DMS153 treated with DMSO at 0.1 percent for 48 hours (cell line): ENCODE data around the gene RORB.

ENCODE experiments used
- DNase-seq: peaks from one replicate; lab custom pipeline; 2025; ENCODE audit not compliant: unreplicated experiment; lab: John Stamatoyannopoulos, UW

Gene RORB

DNA sequence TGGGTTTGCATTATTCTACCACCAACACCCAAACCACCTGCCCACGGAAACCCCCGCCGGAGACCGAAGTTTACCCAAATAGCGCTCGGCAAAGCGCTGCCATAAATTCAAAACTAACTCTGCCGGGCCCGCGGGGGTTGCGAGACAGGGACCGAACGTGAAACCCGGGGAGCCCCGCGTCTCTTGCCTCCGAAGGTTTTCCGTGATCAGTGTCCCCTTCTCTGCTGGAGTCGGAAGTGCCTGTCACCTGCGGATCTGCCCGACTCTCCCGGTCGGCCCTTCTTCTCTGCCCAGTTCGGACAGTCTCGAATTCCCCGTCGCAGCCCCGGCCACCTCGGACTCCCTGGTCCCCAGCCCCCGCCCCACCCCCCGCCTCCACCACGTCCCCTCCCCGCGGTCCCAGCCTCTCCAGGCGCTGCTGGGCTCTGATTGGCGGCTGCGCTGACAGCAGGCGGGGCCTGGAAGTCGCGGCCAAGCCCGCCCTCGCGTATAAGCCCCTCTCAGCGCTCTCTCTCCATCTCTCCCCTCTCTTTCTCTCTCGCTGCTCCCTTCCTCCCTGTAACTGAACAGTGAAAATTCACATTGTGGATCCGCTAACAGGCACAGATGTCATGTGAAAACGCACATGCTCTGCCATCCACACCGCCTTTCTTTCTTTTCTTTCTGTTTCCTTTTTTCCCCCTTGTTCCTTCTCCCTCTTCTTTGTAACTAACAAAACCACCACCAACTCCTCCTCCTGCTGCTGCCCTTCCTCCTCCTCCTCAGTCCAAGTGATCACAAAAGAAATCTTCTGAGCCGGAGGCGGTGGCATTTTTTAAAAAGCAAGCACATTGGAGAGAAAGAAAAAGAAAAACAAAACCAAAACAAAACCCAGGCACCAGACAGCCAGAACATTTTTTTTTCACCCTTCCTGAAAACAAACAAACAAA is at the start of gene RORB:
Gene RORB, plus strand, starts transcription at position 517 of the 929 bp plus-strand sequence. CDS start 642 bp downstream, outside the sequence.
- peak; percentile 14 for DNase-seq

DNA sequence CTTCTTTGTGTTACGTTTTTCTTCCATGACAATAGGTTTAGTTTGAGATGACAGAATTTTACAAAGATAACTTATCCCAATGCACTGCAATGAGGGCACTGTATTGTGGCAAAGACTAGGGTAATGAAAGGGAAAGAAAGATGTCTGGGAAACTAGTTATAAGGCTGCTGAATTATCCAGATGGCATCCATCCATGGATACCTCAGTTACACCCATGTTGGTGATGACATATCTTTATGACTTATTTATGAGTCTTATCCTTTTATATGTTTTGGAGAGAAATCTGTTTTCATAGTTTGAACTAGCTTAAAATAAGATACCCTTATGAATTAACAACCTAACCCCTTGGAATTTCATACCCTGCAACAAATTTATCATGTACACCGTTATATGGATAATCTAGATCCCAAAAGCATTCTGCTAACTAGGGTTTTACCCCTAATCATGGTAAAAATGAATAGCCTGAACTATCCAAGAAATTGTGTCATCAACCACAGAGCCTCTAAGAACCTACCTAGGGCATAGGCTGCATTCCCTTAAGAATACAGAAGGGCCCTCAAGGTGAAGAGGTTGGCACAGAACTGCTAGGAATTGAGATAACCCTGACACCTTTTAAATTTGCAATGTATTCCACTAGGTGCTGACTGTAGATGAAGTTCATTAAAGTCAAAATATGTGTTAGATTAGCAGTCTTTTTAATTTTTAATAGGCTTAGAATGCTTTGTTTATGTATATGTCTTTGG is 49.5 kb upstream of the RORB start:
- no peak for DNase-seq

DNA sequence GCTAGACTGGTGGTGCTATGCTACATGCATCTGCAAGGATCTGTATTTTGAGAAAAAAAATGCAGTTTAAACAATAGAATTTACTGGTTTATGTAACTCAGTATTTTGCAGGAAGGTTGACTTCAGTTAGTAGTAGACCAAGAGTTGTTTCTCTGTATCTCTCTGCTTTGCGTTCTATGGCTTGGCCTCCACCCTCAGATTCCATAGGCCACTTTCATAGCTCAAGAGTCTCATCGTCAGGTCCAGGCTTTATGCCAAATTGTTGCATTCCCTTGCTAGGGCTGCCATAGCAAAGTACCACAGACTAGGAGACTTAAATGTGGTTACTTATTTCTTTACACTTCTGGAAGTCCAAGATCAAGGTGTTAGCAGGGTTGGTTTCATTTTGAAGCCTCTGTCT is 48.1 kb upstream of the RORB start:
- DNase-seq, result no peak

DNA sequence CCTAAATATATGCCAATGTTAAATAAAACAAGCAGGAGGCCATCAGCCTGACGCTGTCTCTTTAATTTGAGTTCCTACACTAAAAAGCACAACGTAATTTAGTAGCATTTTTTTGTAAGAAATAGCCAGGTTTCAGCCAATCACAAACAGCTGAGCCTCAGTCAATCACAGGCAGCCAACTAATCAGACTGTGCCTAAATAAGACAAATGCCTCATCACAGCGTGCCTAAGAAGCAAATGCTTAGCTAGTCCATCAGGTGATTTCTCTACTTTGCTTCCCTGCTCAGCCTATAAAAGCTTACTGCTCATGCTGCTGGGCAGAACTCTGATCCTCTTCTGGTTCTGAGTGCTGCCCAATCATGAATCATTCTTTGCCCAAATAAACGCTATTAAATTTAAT is 38.3 kb upstream of the RORB start:
- no peak for DNase-seq

DNA sequence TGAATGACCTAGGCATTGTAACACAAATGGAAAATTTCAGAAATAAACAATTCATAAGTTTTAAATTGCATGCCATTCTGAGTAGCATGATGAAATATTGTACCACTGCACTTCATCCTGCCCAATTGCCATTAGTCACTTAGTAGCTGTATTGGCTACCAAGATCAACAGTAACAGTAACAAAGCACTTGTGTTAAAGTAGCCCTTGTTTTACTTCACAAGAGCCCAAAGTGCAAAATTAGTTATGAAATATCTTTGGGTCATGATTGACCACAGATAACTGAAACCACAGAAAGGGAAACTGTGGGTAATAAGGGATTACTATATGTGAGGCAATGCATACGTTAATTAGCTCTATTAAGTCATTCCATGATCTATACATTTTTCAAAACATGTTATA is 33.3 kb upstream of the RORB start:
- DNase-seq, result no peak

DNA sequence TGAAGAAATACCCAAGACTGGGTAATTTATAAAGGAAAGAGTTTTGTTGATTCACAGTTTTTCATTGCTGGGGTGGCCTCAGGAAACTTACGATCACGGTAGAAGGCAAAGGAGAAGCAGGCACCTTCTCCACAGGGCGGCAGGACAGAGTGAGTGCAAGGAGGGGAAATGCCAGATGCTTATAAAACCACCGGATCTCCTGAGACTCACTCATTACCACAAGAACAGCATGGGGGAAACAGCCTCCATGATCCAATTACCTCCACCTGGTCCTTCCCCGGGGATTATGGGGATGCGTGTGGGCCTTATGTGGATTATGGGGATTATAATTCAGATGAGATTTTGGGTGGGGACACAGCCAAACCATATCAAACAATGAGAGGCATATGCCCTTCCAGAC is 18.5 kb upstream of the RORB start:
- DNase-seq, result no peak

DNA sequence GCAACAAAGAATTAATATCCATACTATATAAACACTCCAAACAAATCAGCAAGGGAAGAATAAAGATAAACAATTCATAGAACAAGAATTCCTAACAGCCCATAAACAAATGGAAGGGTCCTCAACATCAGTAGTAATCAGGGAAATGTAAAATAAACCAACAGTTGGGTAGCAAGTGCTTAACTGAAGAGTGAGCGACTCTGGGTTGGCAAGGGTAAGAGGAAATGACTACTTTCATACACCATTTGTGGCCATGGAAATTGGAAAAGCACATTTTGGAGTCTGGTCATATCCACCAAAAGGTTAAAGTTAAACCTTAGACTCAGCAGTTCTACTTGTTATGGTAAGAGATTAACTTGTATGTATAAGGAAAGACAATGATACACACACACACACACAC is 17.4 kb upstream of the RORB start:
- DNase-seq, result no peak

DNA sequence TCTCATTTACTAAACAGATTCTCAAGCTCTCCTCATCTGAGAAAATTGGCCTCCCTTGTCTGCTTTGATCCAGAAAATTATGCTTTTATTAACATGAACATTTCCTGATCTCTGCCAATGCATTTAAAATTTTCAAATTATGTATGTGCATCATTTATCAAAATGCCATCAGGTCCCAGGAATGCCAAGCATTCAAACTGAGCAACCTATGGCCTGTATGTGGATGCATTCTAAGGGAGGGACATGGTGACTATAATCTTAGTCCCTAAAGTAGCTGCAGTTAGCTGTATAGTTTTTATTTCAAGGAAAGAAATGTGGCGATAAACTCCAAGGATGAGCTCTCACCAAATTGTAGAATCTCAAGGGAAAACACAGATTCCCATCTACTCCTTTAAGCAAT is 9.7 kb upstream of the RORB start:
- no peak for DNase-seq

DNA sequence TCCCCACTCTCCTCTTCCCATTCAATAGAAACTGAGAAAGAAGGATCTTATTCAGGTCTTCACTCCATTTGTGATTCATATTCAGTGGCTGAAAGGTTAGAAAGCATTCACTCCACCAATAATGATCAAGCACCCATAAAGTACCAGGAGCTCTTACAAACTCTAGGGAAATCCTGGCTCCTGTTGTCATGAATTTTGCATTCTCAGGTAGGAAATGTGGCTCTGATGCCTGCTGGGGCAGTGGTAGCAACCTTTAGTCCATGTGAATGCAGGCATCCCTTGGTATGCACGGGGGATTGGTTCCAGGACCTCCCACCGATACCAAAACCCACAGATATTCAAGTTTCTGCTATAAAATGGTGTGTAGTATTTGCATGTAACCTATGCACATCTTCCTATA is 3.6 kb upstream of the RORB start:
- DNase-seq, result no peak

DNA sequence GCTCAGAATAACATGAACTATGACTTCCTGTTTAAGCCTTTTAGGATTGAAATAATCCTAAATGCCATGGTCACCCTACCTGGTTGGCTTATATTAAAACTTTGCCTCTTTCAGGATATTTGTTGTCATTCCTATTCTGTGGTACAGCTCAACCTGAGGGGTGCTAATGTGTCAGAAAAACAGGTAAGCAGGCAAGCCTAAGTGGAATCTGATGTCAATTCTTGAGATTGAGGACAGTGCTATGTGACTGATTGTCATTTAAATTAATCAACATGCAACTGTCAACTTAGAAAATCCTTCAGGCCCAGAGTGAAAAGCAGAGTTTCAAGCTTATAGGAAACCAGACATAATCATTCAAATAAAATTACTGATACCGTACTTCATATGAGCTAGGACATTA is 2.6 kb upstream of the RORB start:
- no peak for DNase-seq

DNA sequence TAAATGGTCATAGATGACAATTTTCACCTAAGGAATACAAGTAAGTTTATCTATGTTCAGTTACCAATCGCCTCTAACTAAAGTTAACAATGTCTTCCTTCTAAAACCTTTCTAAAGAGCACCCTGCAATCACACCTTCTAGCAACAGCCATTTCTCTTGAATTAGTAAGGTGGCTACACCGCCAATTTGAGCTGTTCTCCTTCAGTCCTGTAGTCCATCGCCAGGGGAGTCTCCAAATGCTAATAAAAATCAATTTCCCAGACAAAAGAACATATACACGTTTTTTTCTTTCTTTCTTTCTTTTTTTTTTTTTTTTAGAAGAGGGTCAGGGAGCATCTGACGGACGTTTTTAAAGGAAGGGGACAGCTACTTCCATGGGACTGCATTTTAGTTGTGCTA is 729 bp upstream of the RORB start:
- DNase-seq, result no peak

DNA sequence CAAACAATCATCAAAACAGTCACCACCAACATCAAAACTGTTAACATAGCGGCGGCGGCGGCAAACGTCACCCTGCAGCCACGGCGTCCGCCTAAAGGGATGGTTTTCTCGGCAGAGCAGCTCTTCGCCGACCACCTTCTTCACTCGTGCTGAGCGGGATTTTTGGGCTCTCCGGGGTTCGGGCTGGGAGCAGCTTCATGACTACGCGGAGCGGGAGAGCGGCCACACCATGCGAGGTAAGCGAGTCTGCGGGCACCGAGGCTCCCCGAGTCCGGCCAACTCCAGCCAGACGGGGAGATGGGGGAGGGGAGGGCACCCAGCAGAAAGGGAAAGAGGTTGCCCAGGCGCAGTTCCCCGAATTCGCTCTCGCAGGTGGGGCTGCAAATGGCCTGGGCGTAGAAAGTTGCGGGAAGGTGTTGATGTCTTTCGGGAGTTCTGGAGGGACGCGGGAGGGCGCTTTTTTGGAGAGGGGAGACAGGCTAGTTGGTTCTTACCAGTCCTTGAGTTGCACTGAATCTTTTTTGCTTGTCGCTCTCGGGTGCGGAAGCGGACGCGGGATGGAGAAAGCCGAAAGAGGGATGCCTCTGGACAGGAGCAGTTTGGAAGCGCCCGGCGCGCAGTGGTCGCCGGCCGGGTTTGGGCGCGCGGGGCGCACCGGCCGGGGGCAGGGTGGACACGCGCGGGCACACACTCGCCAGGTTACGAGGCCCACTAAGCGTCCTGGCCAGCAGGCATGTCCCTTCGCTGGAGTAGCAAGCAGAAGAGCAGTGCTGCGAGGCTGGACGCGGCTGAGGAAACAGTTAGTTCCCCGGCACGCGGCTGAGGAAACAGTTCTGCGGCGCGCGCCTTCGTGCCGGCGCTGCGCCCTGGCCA is 849 bp downstream of the RORB start:
- DNase-seq, result no peak

DNA sequence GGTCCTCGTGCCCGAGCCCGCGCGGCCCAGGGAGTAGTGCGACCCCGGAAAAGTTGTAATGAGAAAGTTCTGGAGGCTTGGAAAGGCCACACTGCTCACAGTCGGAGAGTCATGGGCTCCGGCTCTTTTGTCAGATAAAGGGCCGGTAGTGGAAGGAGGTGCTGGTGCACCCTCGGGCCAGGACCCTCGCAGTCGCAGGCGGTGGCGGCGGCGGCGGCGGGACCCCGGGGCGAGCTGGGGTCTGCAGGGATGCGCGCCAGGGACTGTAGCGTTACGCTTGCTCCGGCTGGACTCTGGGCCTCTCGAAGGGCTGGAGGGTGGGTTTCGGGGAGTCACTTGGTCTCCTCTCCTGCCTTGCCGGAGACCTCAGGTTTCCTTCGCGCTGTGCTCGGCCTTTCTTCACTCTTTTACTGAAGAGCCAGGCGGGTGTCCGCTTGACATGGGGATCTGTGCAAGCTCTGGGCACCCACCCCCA is 1.5 kb downstream of the RORB start:
- DNase-seq, result no peak

DNA sequence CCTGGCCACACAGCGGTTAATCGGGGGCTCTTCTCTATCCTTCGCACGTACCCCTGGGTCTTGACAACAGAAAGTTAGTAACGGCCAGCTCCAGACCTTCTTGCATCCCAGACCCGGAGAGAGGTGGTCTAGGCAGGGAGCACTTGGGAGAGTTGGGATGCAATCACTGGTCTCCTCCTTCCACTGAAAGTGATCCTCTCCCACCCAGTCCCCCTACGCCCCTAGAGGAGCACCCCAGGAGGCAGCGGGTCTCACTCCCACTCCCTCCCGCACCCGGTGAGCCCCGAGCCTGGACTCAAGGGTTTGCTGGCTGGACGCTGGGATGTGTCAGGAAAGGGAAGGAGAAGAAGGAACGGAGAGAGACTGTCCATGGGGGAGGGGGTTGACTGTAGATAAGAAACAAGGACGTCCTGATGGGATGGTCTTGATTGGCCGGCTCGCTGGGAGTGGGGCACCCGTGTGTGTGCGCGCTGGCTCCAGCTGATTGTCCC is 2.0 kb downstream of the RORB start:
- DNase-seq, result no peak

DNA sequence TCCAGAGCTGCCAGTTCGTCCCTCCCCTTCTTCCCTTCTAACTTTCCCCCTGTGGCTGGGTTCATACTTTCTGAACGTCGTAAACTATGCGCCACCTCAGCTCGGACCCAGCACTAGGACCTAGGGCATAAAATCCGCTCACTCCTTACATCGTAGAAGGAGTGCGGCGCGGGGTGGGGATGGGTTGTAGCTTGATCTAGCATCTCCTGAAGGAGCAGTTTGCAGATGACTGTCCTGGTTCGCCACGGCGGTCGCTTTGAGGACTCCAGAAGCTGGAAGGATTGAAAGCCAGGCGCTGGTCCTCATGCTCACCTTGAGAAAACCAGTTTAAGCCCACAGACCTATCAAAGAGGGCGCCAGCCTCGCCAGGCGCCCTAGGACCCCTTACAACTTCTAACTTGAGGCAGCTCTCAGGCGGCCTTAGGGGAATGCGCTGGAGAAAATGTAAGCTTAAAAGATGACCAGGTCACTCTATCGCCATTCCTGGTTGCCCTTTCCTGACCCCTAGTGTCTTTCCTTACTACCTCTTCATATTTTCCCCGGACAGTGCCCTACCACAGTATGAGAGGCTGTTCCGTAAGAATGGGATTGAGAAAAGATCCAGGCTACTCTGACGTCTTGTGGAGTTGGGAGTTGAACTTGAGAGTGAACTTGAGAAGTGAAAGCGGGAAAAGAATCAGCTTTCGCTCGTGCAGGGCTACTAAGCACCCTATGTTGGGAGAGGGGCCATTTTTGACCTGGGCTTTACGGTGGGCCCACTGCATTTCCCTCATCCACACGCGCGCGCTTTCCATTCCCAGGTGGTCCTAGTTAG is 2.8 kb downstream of the RORB start:
- DNase-seq, result no peak

DNA sequence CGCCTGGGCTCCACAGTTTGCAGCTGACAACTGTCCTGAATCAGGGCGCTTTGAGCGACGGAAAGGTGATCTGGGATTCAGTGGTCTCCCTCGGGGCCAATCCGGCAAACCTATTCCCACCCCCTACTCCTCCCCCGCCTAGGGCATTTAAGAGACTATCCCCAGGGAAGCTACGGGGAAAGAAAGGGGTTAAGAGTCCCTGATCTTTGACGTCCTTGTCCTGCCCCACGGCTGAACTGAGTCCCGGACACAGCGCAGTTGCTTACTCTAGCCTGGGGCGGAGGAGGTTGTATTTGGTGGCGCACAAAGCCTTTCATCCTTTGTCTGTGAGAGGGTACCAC is 3.4 kb downstream of the RORB start:
- DNase-seq, result no peak

DNA sequence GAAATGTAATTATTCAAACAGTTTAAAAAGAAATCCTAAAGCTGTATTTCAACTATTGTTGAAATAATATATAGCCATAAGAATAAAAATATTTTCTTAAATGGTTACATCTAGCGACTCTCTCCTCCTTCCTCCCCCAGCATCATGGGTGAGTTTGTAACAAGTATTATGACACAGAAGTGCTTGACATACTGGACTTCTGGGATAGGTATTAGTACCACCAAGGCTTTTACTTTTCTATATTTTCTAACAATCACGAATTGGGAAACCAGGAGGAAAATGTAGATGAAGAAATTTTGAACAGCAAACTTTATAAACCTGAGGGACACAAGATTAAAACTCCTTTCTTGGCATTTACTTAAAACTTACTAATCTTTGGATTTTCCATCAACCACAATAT is 4.4 kb downstream of the RORB start:
- no peak for DNase-seq

DNA sequence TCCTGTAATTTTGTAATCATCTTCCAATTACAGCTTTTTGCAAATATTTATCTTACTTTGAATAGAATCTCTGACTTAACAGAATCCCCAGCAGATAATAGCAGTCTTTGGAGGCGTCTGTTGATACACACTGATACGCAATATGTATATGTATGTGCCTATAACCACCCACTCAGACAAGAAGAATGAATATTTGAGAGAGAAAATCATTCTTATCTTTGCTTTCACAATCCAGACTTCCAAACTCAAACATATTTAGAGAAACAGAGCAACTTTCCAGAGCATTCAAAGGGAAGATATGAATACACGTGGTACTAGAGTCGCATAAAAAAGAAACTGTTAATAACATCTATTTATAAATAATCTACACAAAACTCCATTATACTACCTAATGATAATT is 6.1 kb downstream of the RORB start:
- no peak for DNase-seq

DNA sequence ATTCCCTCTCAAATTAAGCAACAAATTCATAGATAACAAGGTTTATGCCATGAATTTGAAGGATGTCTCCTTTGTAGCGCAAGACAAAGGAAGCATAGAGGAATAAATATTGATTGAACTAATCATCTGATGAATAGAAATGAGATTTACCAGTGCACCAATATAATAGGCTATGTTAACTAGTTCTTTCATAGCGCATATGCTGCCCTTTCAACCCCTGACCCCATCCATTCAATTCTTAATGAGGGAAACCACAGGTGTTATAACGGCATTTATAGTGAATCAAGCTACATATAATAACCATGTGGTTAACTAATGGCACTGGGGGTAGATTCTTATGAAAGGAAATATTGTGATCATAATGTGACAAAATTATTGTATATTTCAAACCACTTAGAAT is 6.5 kb downstream of the RORB start:
- no peak for DNase-seq

DNA sequence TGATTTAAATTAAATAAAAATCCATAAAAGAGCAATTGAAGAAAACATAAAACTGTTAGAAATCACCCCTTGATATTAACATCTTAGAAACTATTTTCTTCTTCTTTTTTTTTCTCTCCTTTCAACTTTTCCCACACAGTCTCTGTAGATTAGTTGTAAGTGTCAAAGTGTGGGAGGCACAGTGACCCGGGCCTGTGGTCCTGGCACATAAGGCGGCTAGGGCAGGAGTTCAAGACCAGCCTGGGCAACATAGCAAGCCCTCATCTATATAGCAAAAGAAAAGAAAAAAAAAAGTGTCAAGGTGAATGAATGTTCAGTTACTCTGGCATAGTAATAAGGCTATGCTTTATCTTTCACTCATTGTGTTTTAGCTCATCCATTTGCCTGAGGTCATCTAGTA is 14.2 kb downstream of the RORB start:
- no peak for DNase-seq
